Sigmoid colon (tissue), 7 donors: Measurements from ENCODE around the gene TGM4. TPM values are rescaled to one million over a fixed set of nuclear protein-coding genes. Genes with fewer than 3 reads are reported as not detected.

ENCODE experiments used
- DNase-seq: peaks from one replicate; pipeline ENCODE4 v3.0.0-alpha.2; 2019
- H3K27ac ChIP-seq, 4 donors: fragments of 200-600 bp; sonication (generic); one replicate each; pipeline ENCODE4 v1.5.1; 2016 to 2019; ENCODE audit warnings: mild to moderate bottlenecking in 1 of 4
- H3K27me3 ChIP-seq, 3 donors: fragments of 200-600 bp; sonication (generic); one replicate each; pipeline ENCODE4 v1.5.1; 2019; ENCODE audit warnings: mild to moderate bottlenecking in 1 of 3
- H3K36me3 ChIP-seq, 4 donors: fragments of 200-600 bp; sonication (generic); one replicate each; pipeline ENCODE4 v1.5.1; 2016 to 2019
- H3K4me1 ChIP-seq, 4 donors: fragments of 200-600 bp; sonication (generic); one replicate each; pipeline ENCODE4 v1.5.1; 2017 to 2019
- H3K4me3 ChIP-seq, 4 donors: fragments of 200-600 bp; sonication (generic); one replicate each; pipeline ENCODE4 v1.5.1; 2017 to 2019; ENCODE audit warnings: mild to moderate bottlenecking in 2 of 4, moderate library complexity in 1 of 4
- H3K9me3 ChIP-seq, 4 donors: fragments of 200-600 bp in 3 of 4; sonication (generic) in 3 of 4; one replicate each; pipeline versions ENCODE4 v1.5.1 to v1.6.1; 2013 to 2019
- EP300 ChIP-seq, 4 donors: sonication (generic); formaldehyde crosslinking; IDR thresholded peaks; one replicate each; pipeline ENCODE4 v1.6.1; 2017; ENCODE audit warnings: antibody characterized with exemption in 4 of 4
- POLR2A ChIP-seq, 2 donors: fragments of 450-650 bp; IDR thresholded peaks; one replicate each; pipeline ENCODE4 v1.6.1; 2016; ENCODE audit warnings: antibody characterized with exemption in 2 of 2, mild to moderate bottlenecking in 2 of 2, moderate library complexity in 2 of 2
- POLR2AphosphoS5 ChIP-seq, 4 donors: sonication (generic); formaldehyde crosslinking; IDR thresholded peaks; one replicate each; pipeline ENCODE4 v1.6.1; 2017; ENCODE audit warnings: antibody characterized with exemption in 4 of 4
- WGBS, 2 donors: extraction: QIAGEN DNeasy Blood & Tissue Kit; methylation state at CpG; one replicate each; pipeline ENCODE4 v1.1.7; 2013; 5-methylcytosine and 5-hydroxymethylcytosine counted together
- intact Hi-C: fragments of 100-400 bp; cut with DNase I; formaldehyde crosslinking; loops from one replicate; pipeline ENCODE4 v1.15.1; 2023
- polyA plus RNA-seq, 3 donors: library from polyadenylated mRNA; stranded (reverse); fragments of 200-250 nt; gene quantifications; one replicate each; pipeline ENCODE4 v1.2.3, GENCODE V29; 2013
- total RNA-seq, 4 donors: library from RNA; depleted of rRNA; stranded (reverse); fragments of >200 nt; gene quantifications; one replicate each; pipeline ENCODE4 v1.1.0, GENCODE V29; 2016
- TF ChIP-seq, protein P1 (sequence below), 4 experiments: fragments of 450-650 bp in 3 of 4; fragments of 200-600 bp in 1 of 4; IDR thresholded peaks; one replicate each; pipeline ENCODE4 v1.5.1; 2016 to 2019; ENCODE audit warnings: antibody characterized with exemption in 4 of 4, mild to moderate bottlenecking in 3 of 4, moderate library complexity in 2 of 4
- donor health status: healthy with polysubstance abuse.
- donor health status: Bipolar disorder and iron deficiency.
- donor health status: healthy.

The TGM4 gene
- total and polyA plus RNA-seq, 7 donors, result not detected

DNA sequence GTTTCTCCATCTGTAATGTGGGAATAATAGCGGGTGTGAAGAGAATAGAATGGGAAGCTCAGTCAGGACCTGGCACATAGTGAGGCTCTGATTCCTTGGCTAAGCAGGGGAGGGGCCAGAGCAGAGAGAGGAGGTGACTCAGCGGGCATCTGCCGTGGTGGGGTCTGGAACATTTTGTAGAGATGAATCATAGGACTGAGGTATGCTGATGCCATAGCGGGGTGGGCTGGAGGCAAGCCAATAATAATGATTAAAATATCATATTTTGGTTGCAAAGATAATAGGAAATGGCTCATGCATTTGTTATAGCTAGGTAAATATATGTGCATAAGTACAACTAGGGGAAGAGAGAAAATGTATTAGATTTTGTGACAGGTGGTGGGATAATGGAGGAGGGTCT, 11.2 kb downstream of the TGM4 start:
- Histone ChIP-seq H3K4me3 (no peak overlapping the region), H3K36me3 (no peaks in the 10 kb centered on the region), H3K27me3 (no peaks in the 10 kb centered on the region), H3K9me3 (no peaks in the 10 kb centered on the region), H3K4me1 (peaks cover 0 to 17% (median 0%) of the 10 kb centered on the region in 4 donors), H3K27ac (no peak overlapping the region)
- no peak for DNase-seq
- WGBS, 2 donors, result 73 to 78% methylated on average over 4 of the region's 4 CpGs
- TF ChIP-seq POLR2A (IDR thresholded peaks at IDR 0.05) (no peak), EP300 (IDR thresholded peaks at IDR 0.05) (no peak), POLR2AphosphoS5 (IDR thresholded peaks at IDR 0.05) (no peak)
- TF ChIP-seq, protein P1, sequence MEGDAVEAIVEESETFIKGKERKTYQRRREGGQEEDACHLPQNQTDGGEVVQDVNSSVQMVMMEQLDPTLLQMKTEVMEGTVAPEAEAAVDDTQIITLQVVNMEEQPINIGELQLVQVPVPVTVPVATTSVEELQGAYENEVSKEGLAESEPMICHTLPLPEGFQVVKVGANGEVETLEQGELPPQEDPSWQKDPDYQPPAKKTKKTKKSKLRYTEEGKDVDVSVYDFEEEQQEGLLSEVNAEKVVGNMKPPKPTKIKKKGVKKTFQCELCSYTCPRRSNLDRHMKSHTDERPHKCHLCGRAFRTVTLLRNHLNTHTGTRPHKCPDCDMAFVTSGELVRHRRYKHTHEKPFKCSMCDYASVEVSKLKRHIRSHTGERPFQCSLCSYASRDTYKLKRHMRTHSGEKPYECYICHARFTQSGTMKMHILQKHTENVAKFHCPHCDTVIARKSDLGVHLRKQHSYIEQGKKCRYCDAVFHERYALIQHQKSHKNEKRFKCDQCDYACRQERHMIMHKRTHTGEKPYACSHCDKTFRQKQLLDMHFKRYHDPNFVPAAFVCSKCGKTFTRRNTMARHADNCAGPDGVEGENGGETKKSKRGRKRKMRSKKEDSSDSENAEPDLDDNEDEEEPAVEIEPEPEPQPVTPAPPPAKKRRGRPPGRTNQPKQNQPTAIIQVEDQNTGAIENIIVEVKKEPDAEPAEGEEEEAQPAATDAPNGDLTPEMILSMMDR (IDR thresholded peaks at IDR 0.05), result no peak
- intact Hi-C loops, result no loop called here

DNA sequence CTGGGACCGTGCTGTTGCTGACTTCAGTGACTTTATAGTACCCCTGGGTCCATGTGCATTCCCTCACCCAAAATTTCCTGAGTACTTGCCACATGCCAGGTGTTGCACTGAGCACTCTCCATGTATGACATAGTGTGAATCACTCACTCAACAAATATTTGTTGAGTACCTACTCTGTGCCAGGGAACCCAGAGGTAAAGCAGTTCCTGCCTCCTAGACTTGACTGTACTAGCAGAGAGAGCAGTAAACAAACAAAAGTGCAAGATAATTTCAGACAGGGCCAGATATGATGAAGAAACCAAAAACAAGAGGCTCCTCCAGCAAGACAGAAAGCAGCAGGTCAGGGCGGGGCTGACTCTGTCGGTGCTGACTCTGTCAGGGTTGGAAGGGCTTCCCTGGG, 12.2 kb downstream of the TGM4 start:
- no peaks in the 10 kb centered on the region for H3K27me3 ChIP-seq
- no peak overlapping the region for H3K27ac ChIP-seq
- intact Hi-C loops, result no loop called here
- no peaks in the 10 kb centered on the region for H3K36me3 ChIP-seq
- WGBS, 2 donors, result 73 to 77% methylated on average over 3 of the region's 3 CpGs
- no peak overlapping the region for H3K4me3 ChIP-seq
- DNase-seq, result no peak
- H3K9me3 ChIP-seq, result no peaks in the 10 kb centered on the region
- no peak for TF ChIP-seq POLR2A (IDR thresholded peaks at IDR 0.05)
- TF ChIP-seq POLR2AphosphoS5 (IDR thresholded peaks at IDR 0.05), result no peak
- TF ChIP-seq EP300 (IDR thresholded peaks at IDR 0.05), result no peak
- TF ChIP-seq, protein P1 (IDR thresholded peaks at IDR 0.05), result no peak
- peaks cover 0 to 17% (median 0%) of the 10 kb centered on the region in 4 donors for H3K4me1 ChIP-seq

- Histone ChIP-seq H3K4me1 (peaks cover 0 to 17% (median 0%) of the 10 kb centered on the region in 4 donors), H3K27me3 (no peaks in the 10 kb centered on the region), H3K27ac (no peak overlapping the region), H3K9me3 (no peaks in the 10 kb centered on the region), H3K36me3 (no peaks in the 10 kb centered on the region), H3K4me3 (no peak overlapping the region)
- no peak for DNase-seq
- TF ChIP-seq POLR2AphosphoS5 (IDR thresholded peaks at IDR 0.05) (no peak), POLR2A (IDR thresholded peaks at IDR 0.05) (no peak), EP300 (IDR thresholded peaks at IDR 0.05) (no peak)
- TF ChIP-seq, protein P1 (IDR thresholded peaks at IDR 0.05), result no peak
- intact Hi-C loops, result no loop called here
- 76 to 83% methylated on average over 7 of the region's 7 CpGs for WGBS, 2 donors
Measured at GRCh38 chr3:44887101-44887500, 12.7 kb downstream of the TGM4 start.

- no peak for DNase-seq
- H3K4me1 ChIP-seq, result peaks cover 0 to 6% (median 0%) of the 10 kb centered on the region in 4 donors
- intact Hi-C loops, result no loop called here
- H3K27ac ChIP-seq, result no peak overlapping the region
- H3K9me3 ChIP-seq, result no peaks in the 10 kb centered on the region
- TF ChIP-seq EP300 (IDR thresholded peaks at IDR 0.05), result no peak
- TF ChIP-seq, protein P1 (IDR thresholded peaks at IDR 0.05), result no peak
- TF ChIP-seq POLR2AphosphoS5 (IDR thresholded peaks at IDR 0.05), result no peak
- no peak for TF ChIP-seq POLR2A (IDR thresholded peaks at IDR 0.05)
- no peaks in the 10 kb centered on the region for H3K36me3 ChIP-seq
- H3K4me3 ChIP-seq, result no peak overlapping the region
- WGBS, 2 donors, result 72 to 75% methylated on average over 3 of the region's 3 CpGs
- H3K27me3 ChIP-seq, result no peaks in the 10 kb centered on the region
Measured at GRCh38 chr3:44890258-44890657, 15.8 kb downstream of the TGM4 start.

- H3K27me3 ChIP-seq, result no peaks in the 10 kb centered on the region
- H3K36me3 ChIP-seq, result no peaks in the 10 kb centered on the region
- H3K4me3 ChIP-seq, result no peak overlapping the region
- H3K9me3 ChIP-seq, result no peaks in the 10 kb centered on the region
- TF ChIP-seq POLR2A (IDR thresholded peaks at IDR 0.05), result no peak
- no peak for TF ChIP-seq EP300 (IDR thresholded peaks at IDR 0.05)
- TF ChIP-seq, protein P1 (IDR thresholded peaks at IDR 0.05), result no peak
- no peak for TF ChIP-seq POLR2AphosphoS5 (IDR thresholded peaks at IDR 0.05)
- H3K27ac ChIP-seq, result no peak overlapping the region
- no peak for DNase-seq
- H3K4me1 ChIP-seq, result peaks cover 0 to under 1% (median 0%) of the 10 kb centered on the region in 4 donors
- WGBS, 2 donors, result 67 to 73% methylated on average over 3 of the region's 3 CpGs
- intact Hi-C loops, result no loop called here
Measured at GRCh38 chr3:44890852-44891251, 16.4 kb downstream of the TGM4 start.
